Astrocyte (in vitro differentiated cells and primary cell): ENCODE results near the gene SCAMP1.
"Not testable (repeated sequence)": the region's sequence is repeated elsewhere in the genome, so short reads cannot be mapped to it uniquely, and the experiment has no call there.

ENCODE experiments used
- CTCF ChIP-seq: IDR thresholded peaks from 2 replicates; pipeline ENCODE4 v1.5.1; 2011; ENCODE audit warnings: low read depth, mild to moderate bottlenecking, inconsistent platforms, low read length, moderate library complexity; ENCODE audit not compliant: insufficient read depth
- EZH2 ChIP-seq: IDR thresholded peaks from 2 replicates; pipeline ENCODE4 v1.6.1; 2012; ENCODE audit warnings: mild to moderate bottlenecking, low read length, inconsistent platforms; ENCODE audit not compliant: insufficient read depth

GRCh38 chr5:78457507-78457906, 97.1 kb downstream of the SCAMP1 start:
- TF ChIP-seq CTCF, EZH2: not testable (repeated sequence)
